ENCODE measurements around the gene ZIC5. TPM values are rescaled to one million over a fixed set of nuclear protein-coding genes. Genes with fewer than 3 reads are reported as not detected.

ZIC5 gene
- total and polyA plus RNA-seq, 9 of the 15 experiments (the other 6 are each of a cell fraction or from before 2014, with no cell fraction given): 0.57 to 2.0 (median 1.1) TPM

GRCh38 chr13:99978799-99979452 is 7.4 kb upstream of the ZIC5 start:
- H2AFZ ChIP-seq (ENCODE audit: low read depth, low read length): no peak overlapping the region
- H3K4me1 ChIP-seq (replicated peaks in 1 of 2; ENCODE audit: control insufficient read depth in 2 of 2, insufficient read depth in 2 of 2, low read length in 2 of 2): peaks cover 2 to 42% of the 10 kb centered on the region in 2 experiments; a peak in 3 of 5 replicates
- H3K79me2 ChIP-seq (ENCODE audit: control insufficient read depth, insufficient read depth, low read length): peaks cover 18% of the 10 kb centered on the region
- intact Hi-C loops (cut with micrococcal nuclease): no loop called here
- H3K4me3 ChIP-seq: no peak overlapping the region
- no peak for ATAC-seq
- TF ChIP-seq FOXA3 (CRISPR knock-in tag; conservative IDR thresholded peaks at IDR 0.05 in 1 of 2, IDR thresholded peaks at IDR 0.05 in 1 of 2): no peak
- no peak for TF ChIP-seq NBN (IDR thresholded peaks at IDR 0.05; ENCODE audit: low read depth)
- no peak for TF ChIP-seq BCOR (IDR thresholded peaks at IDR 0.05)
- TF ChIP-seq TCF7L2 (IDR thresholded peaks at IDR 0.05; ENCODE audit: low read depth, low read length): no peak
- TF ChIP-seq SP1 (CRISPR knock-in tag; IDR thresholded peaks at IDR 0.05): no peak
- TF ChIP-seq GTF2A2 (tag; IDR thresholded peaks at IDR 0.05): no peak
- no peak for TF ChIP-seq ZNF232 (CRISPR knock-in tag; IDR thresholded peaks at IDR 0.05)
- no peak for TF ChIP-seq GABPB2 (CRISPR knock-in tag; conservative IDR thresholded peaks at IDR 0.05)
- no peak for TF ChIP-seq GTF3C2 (IDR thresholded peaks at IDR 0.05; ENCODE audit: borderline replicate concordance, extremely low read depth, insufficient read length)
- TF ChIP-seq ZSCAN29 (IDR thresholded peaks at IDR 0.05): no peak
- no peak for TF ChIP-seq TARDBP (IDR thresholded peaks at IDR 0.05)
- no peak for TF ChIP-seq GATA2 (CRISPR knock-in tag; IDR thresholded peaks at IDR 0.05)
- H3K36me3 ChIP-seq (ENCODE audit: control insufficient read depth, insufficient read depth, low read length): no peaks in the 10 kb centered on the region
- DNase-seq (ENCODE audit: extremely low read depth in 1 of 4, low spot score in 3 of 4): no peak
- POLR2A ChIA-PET: no interaction called here
- H4K20me1 ChIP-seq (replicated peaks; ENCODE audit: control insufficient read depth, insufficient read depth, low read length): no peaks in the 10 kb centered on the region
- H3K27me3 ChIP-seq (ENCODE audit: control insufficient read depth in 2 of 2, insufficient read depth in 2 of 2, low read length in 2 of 2): no peaks in the 10 kb centered on the region
- H3K9me3 ChIP-seq (replicated peaks; ENCODE audit: control insufficient read depth, insufficient read depth, low read depth, low read length): no peaks in the 10 kb centered on the region
- H3K4me2 ChIP-seq (ENCODE audit: insufficient read depth, low read length): no peak overlapping the region
- 65% methylated on average over 8 of the region's 18 CpGs for WGBS (ENCODE audit: insufficient coverage, low coverage, missing lambda C conversion rate)
- no TSS peak for BruUV-seq (replicated peaks)
- no peak overlapping the region; a peak in 1 of 4 replicates for H3K9ac ChIP-seq (ENCODE audit: insufficient read depth in 1 of 2, low read depth in 2 of 2, low read length in 2 of 2)
- no peaks in the 10 kb centered on the region for H3K9me1 ChIP-seq (ENCODE audit: control insufficient read depth, insufficient read depth, low read length)
- CTCF ChIA-PET (ENCODE audit: low intra/inter-chr PET ratio): no interaction called here
- no peak for FAIRE-seq
- no peak overlapping the region for H3K27ac ChIP-seq (ENCODE audit: extremely low read depth, low read depth, low read length)
- in situ Hi-C loops (cut with MboI): no loop called here

All from K562 (cell line).